ENCODE results near the gene C6orf136.

C6orf136 gene

GRCh38 chr6:30612687-30613248, 34.2 kb upstream of the C6orf136 start:
- TF ChIP-seq CTCF (IDR thresholded peaks at IDR 0.05) = no peak
- Histone ChIP-seq H3K4me3 (no peak overlapping the region), H3K27ac (peak overlapping the region; percentile 0 to 70)
- no peak for DNase-seq (ENCODE audit: low spot score)

- no peak for DNase-seq (ENCODE audit: low spot score)
- TF ChIP-seq CTCF (IDR thresholded peaks at IDR 0.05) = no peak
- H3K4me3 ChIP-seq = peak overlapping the region; percentile 79
- peak overlapping the region; percentile 70 to 96 for H3K27ac ChIP-seq
Observed at GRCh38 chr6:30613251-30614043, 33.5 kb upstream of the C6orf136 start.

GRCh38 chr6:30614044-30614842, 32.7 kb upstream of the C6orf136 start:
- DNase-seq (ENCODE audit: low spot score) = no peak
- no peak for TF ChIP-seq CTCF (IDR thresholded peaks at IDR 0.05)
- peak overlapping the region; percentile 88 to 96 for H3K27ac ChIP-seq
- H3K4me3 ChIP-seq = peak overlapping the region; percentile 79

GRCh38 chr6:30614843-30615218, 32.1 kb upstream of the C6orf136 start:
- H3K27ac ChIP-seq = peak overlapping the region; percentile 88 to 96
- peak overlapping the region; percentile 79 for H3K4me3 ChIP-seq
- TF ChIP-seq CTCF (IDR thresholded peaks at IDR 0.05) = no peak
- peak; percentile 90 for DNase-seq (ENCODE audit: low spot score)

- no peak for DNase-seq (ENCODE audit: low spot score)
- Histone ChIP-seq H3K27ac (peak overlapping the region; percentile 92 to 96), H3K4me3 (peak overlapping the region; percentile 79)
- no peak for TF ChIP-seq CTCF (IDR thresholded peaks at IDR 0.05)
Observed at GRCh38 chr6:30615219-30615957, 31.5 kb upstream of the C6orf136 start.

- DNase-seq (ENCODE audit: low spot score) = no peak
- TF ChIP-seq CTCF (IDR thresholded peaks at IDR 0.05) = no peak
- Histone ChIP-seq H3K4me3 (peak overlapping the region; percentile 79), H3K27ac (peak overlapping the region; percentile 92 to 96)
Observed at GRCh38 chr6:30615958-30616810, 30.7 kb upstream of the C6orf136 start.
